GM15510 (cell line): ENCODE results near the gene RAB43.
A peak's percentile ranks its signal among the peaks of the same experiment; 100 is the strongest.

Experiments
- POLR2A ChIP-seq: IDR thresholded peaks from 3 replicates; pipeline ENCODE4 v1.6.1; 2011; ENCODE audit warnings: borderline replicate concordance; ENCODE audit not compliant: insufficient read length; ENCODE audit errors: extremely low read depth

RAB43 gene

GRCh38 chr3:129123314-129124060 lies 1.9 kb upstream of the RAB43 start:
- TF ChIP-seq POLR2A = no peak

GRCh38 chr3:129122412-129123011 lies 908 bp upstream of the RAB43 start:
- TF ChIP-seq POLR2A = no peak

- peak; percentile 49 for TF ChIP-seq POLR2A
These were observed 400 bp downstream of the RAB43 start for GRCh38 chr3:129121016-129121791.

GRCh38 chr3:129120254-129121004 lies 1.2 kb downstream of the RAB43 start:
- TF ChIP-seq POLR2A = peak; percentile 67

- TF ChIP-seq POLR2A = no peak
These were observed 2.1 kb downstream of the RAB43 start for GRCh38 chr3:129119365-129120100.

GRCh38 chr3:129118745-129119144 lies 2.9 kb downstream of the RAB43 start:
- TF ChIP-seq POLR2A = no peak

- no peak for TF ChIP-seq POLR2A
These were observed 4.5 kb downstream of the RAB43 start for GRCh38 chr3:129117134-129117533.

- no peak for TF ChIP-seq POLR2A
These were observed 5.1 kb downstream of the RAB43 start for GRCh38 chr3:129116482-129116946.

GRCh38 chr3:129114455-129114854 lies 7.1 kb downstream of the RAB43 start:
- no peak for TF ChIP-seq POLR2A

- no peak for TF ChIP-seq POLR2A
These were observed 9.1 kb downstream of the RAB43 start for GRCh38 chr3:129112308-129113052.

GRCh38 chr3:129107793-129108192 lies 13.8 kb downstream of the RAB43 start:
- no peak for TF ChIP-seq POLR2A

- no peak for TF ChIP-seq POLR2A
These were observed 14.6 kb downstream of the RAB43 start for GRCh38 chr3:129106866-129107565.

- no peak for TF ChIP-seq POLR2A
These were observed 15.3 kb downstream of the RAB43 start for GRCh38 chr3:129106320-129106719.

- no peak for TF ChIP-seq POLR2A
These were observed 15.7 kb downstream of the RAB43 start for GRCh38 chr3:129105862-129106261.
